ENCODE results near the gene ADGRL2.

ADGRL2 gene

GRCh38 chr1:81982523-81982922 lies 181.8 kb downstream of the ADGRL2 start:
- no peak for DNase-seq (ENCODE audit: low read depth in 3 of 3)

GRCh38 chr1:81989524-81989923 lies 188.8 kb downstream of the ADGRL2 start:
- no peak for DNase-seq (ENCODE audit: low read depth in 3 of 3)

GRCh38 chr1:81990241-81990640 lies 189.5 kb downstream of the ADGRL2 start:
- DNase-seq (ENCODE audit: low read depth in 3 of 3), result no peak

GRCh38 chr1:81998165-81998564 lies 197.4 kb downstream of the ADGRL2 start:
- DNase-seq (ENCODE audit: low read depth in 3 of 3), result no peak

- DNase-seq (ENCODE audit: low read depth in 3 of 3), result no peak
Observed at GRCh38 chr1:81999364-81999763, 198.6 kb downstream of the ADGRL2 start.

- no peak for DNase-seq (ENCODE audit: low read depth in 3 of 3)
Observed at GRCh38 chr1:82000221-82000620, 199.5 kb downstream of the ADGRL2 start.

- no peak for DNase-seq (ENCODE audit: low read depth in 3 of 3)
Observed at GRCh38 chr1:82001345-82001744, 200.6 kb downstream of the ADGRL2 start.

- DNase-seq (ENCODE audit: low read depth in 3 of 3), result no peak
Observed at GRCh38 chr1:82007804-82008203, 207.1 kb downstream of the ADGRL2 start.

GRCh38 chr1:82013702-82014101 lies 213.0 kb downstream of the ADGRL2 start:
- no peak for DNase-seq (ENCODE audit: low read depth in 3 of 3)

GRCh38 chr1:82015444-82015843 lies 214.7 kb downstream of the ADGRL2 start:
- DNase-seq (ENCODE audit: low read depth in 3 of 3), result no peak

GRCh38 chr1:82018319-82018718 lies 217.6 kb downstream of the ADGRL2 start:
- DNase-seq (ENCODE audit: low read depth in 3 of 3), result no peak

GRCh38 chr1:82019508-82019907 lies 218.8 kb downstream of the ADGRL2 start:
- no peak for DNase-seq (ENCODE audit: low read depth in 3 of 3)

GRCh38 chr1:82030830-82031229 lies 230.1 kb downstream of the ADGRL2 start:
- DNase-seq (ENCODE audit: low read depth in 3 of 3), result no peak

- DNase-seq (ENCODE audit: low read depth in 3 of 3), result no peak
Observed at GRCh38 chr1:82032068-82032467, 231.3 kb downstream of the ADGRL2 start.

- DNase-seq (ENCODE audit: low read depth in 3 of 3), result no peak
Observed at GRCh38 chr1:82034812-82035211, 234.1 kb downstream of the ADGRL2 start.

All from stimulated activated CD4-positive, alpha-beta T cell treated with anti-CD3 and anti-CD28 coated beads, TNF-alpha, amount 100 ng/mL, for 48 hours (primary cell).